Measurements from ENCODE around the gene PTPRG.
"Not testable (repeated sequence)": the region's sequence is repeated elsewhere in the genome, so short reads cannot be mapped to it uniquely, and the experiment has no call there.

Gene PTPRG

DNA sequence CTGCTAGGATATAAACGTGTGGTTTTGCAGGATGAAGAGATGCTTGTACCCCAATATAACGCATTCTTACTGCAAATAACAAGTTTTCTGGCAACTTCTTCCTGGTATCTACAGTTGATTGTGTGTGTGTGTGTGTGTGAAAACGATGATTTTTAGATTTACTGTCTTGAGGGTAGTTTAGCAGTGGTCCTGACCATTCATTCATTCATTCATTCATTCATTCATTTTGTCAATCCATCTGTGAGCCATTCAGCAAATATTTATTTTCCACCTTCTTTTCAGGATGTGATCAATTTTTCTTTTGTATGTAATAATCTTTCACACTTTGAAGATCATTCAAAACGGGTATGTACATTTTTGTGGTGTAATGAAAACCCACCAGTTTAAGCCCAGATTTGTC lies 250.7 kb downstream of the PTPRG start:
- no peak for TF ChIP-seq CTCF (conservative IDR thresholded peaks at IDR 0.05; ENCODE audit: low read depth, low read length)
- H3K36me3 ChIP-seq (ENCODE audit: insufficient read depth) = no peaks in the 10 kb centered on the region
- H3K4me3 ChIP-seq (IDR thresholded peaks at IDR 0.05; ENCODE audit: insufficient read depth, low read depth, low read length) = no peak overlapping the region
- no peak overlapping the region for H3K9ac ChIP-seq
- no peaks in the 10 kb centered on the region for H3K27me3 ChIP-seq (ENCODE audit: insufficient read depth, low read depth)
- H3K79me2 ChIP-seq (ENCODE audit: insufficient read depth, low read depth) = no peaks in the 10 kb centered on the region
- H3K4me1 ChIP-seq (ENCODE audit: low read depth, poor library complexity, severe bottlenecking) = no peaks in the 10 kb centered on the region
- H2AFZ ChIP-seq (ENCODE audit: low read depth) = no peak overlapping the region
- no peak overlapping the region for H3K4me2 ChIP-seq
- no peaks in the 10 kb centered on the region for H4K20me1 ChIP-seq (ENCODE audit: insufficient read depth)
- no peak overlapping the region for H3K27ac ChIP-seq

GRCh38 chr3:61812517-61812916 lies 251.1 kb downstream of the PTPRG start:
- H3K9ac ChIP-seq = no peak overlapping the region
- no peak overlapping the region for H3K27ac ChIP-seq
- H2AFZ ChIP-seq (ENCODE audit: low read depth) = no peak overlapping the region
- H3K36me3 ChIP-seq (ENCODE audit: insufficient read depth) = no peaks in the 10 kb centered on the region
- no peaks in the 10 kb centered on the region for H3K27me3 ChIP-seq (ENCODE audit: insufficient read depth, low read depth)
- no peaks in the 10 kb centered on the region for H3K4me1 ChIP-seq (ENCODE audit: low read depth, poor library complexity, severe bottlenecking)
- no peaks in the 10 kb centered on the region for H3K79me2 ChIP-seq (ENCODE audit: insufficient read depth, low read depth)
- H3K4me3 ChIP-seq (IDR thresholded peaks at IDR 0.05; ENCODE audit: insufficient read depth, low read depth, low read length) = no peak overlapping the region
- no peaks in the 10 kb centered on the region for H4K20me1 ChIP-seq (ENCODE audit: insufficient read depth)
- no peak overlapping the region for H3K4me2 ChIP-seq
- TF ChIP-seq CTCF (conservative IDR thresholded peaks at IDR 0.05; ENCODE audit: low read depth, low read length) = no peak

GRCh38 chr3:61813636-61814035 lies 252.3 kb downstream of the PTPRG start:
- H3K9ac ChIP-seq = no peak overlapping the region
- no peak for TF ChIP-seq CTCF (conservative IDR thresholded peaks at IDR 0.05; ENCODE audit: low read depth, low read length)
- H3K4me3 ChIP-seq (IDR thresholded peaks at IDR 0.05; ENCODE audit: insufficient read depth, low read depth, low read length) = no peak overlapping the region
- H3K27me3 ChIP-seq (ENCODE audit: insufficient read depth, low read depth) = no peaks in the 10 kb centered on the region
- H2AFZ ChIP-seq (ENCODE audit: low read depth) = no peak overlapping the region
- no peak overlapping the region for H3K4me2 ChIP-seq
- no peaks in the 10 kb centered on the region for H3K4me1 ChIP-seq (ENCODE audit: low read depth, poor library complexity, severe bottlenecking)
- H3K79me2 ChIP-seq (ENCODE audit: insufficient read depth, low read depth) = no peaks in the 10 kb centered on the region
- H3K27ac ChIP-seq = no peak overlapping the region
- no peaks in the 10 kb centered on the region for H4K20me1 ChIP-seq (ENCODE audit: insufficient read depth)
- no peaks in the 10 kb centered on the region for H3K36me3 ChIP-seq (ENCODE audit: insufficient read depth)

GRCh38 chr3:61814674-61815073 lies 253.3 kb downstream of the PTPRG start:
- Histone ChIP-seq H3K27me3 (ENCODE audit: insufficient read depth, low read depth) (no peaks in the 10 kb centered on the region), H3K36me3 (ENCODE audit: insufficient read depth) (no peaks in the 10 kb centered on the region), H3K79me2 (ENCODE audit: insufficient read depth, low read depth) (no peaks in the 10 kb centered on the region), H4K20me1 (ENCODE audit: insufficient read depth) (no peaks in the 10 kb centered on the region), H2AFZ (ENCODE audit: low read depth) (no peak overlapping the region), H3K4me3 (IDR thresholded peaks at IDR 0.05; ENCODE audit: insufficient read depth, low read depth, low read length) (no peak overlapping the region), H3K4me2 (no peak overlapping the region), H3K4me1 (ENCODE audit: low read depth, poor library complexity, severe bottlenecking) (no peaks in the 10 kb centered on the region), H3K27ac (no peak overlapping the region), H3K9ac (no peak overlapping the region)
- TF ChIP-seq CTCF (conservative IDR thresholded peaks at IDR 0.05; ENCODE audit: low read depth, low read length) = no peak

- not testable (repeated sequence) for H3K36me3 ChIP-seq (ENCODE audit: insufficient read depth); H3K9ac ChIP-seq; H3K27me3 ChIP-seq (ENCODE audit: insufficient read depth, low read depth); H3K4me1 ChIP-seq (ENCODE audit: low read depth, poor library complexity, severe bottlenecking); H4K20me1 ChIP-seq (ENCODE audit: insufficient read depth); H3K27ac ChIP-seq; H3K4me3 ChIP-seq (IDR thresholded peaks at IDR 0.05; ENCODE audit: insufficient read depth, low read depth, low read length); H2AFZ ChIP-seq (ENCODE audit: low read depth); H3K79me2 ChIP-seq (ENCODE audit: insufficient read depth, low read depth); H3K4me2 ChIP-seq
These were observed 254.9 kb downstream of the PTPRG start for GRCh38 chr3:61816304-61816703.
